ENCODE results near the gene SRBD1.

SRBD1 gene

GRCh38 chr2:45345331-45346234 is 265.5 kb downstream of the SRBD1 start:
- no peak for DNase-seq

GRCh38 chr2:45344502-45344901 is 266.6 kb downstream of the SRBD1 start:
- DNase-seq: no peak

GRCh38 chr2:45344071-45344470 is 267.0 kb downstream of the SRBD1 start:
- DNase-seq: no peak

GRCh38 chr2:45343251-45344017 is 267.6 kb downstream of the SRBD1 start:
- no peak for DNase-seq

GRCh38 chr2:45340318-45340717 is 270.7 kb downstream of the SRBD1 start:
- no peak for DNase-seq

GRCh38 chr2:45339253-45339652 is 271.8 kb downstream of the SRBD1 start:
- no peak for DNase-seq
